ENCODE results near the gene RRAGC. TPM values are rescaled to one million over a fixed set of nuclear protein-coding genes. Genes with fewer than 3 reads are reported as not detected.
"Not testable (repeated sequence)": the region's sequence is repeated elsewhere in the genome, so short reads cannot be mapped to it uniquely, and the experiment has no call there.

RRAGC gene
- total RNA-seq, 1 donor from 2014 or later, result 32.7 TPM

GRCh38 chr1:38814984-38815464, 44.5 kb downstream of the RRAGC start:
- TF ChIP-seq CTCF (IDR thresholded peaks at IDR 0.05), result no peak
- intact Hi-C loops (cut with DNase I), result loop anchor here (10.0 kb wide), 1 partner anchor 210 kb away; no protein-coding TSS in a partner anchor
- no peaks in the 10 kb centered on the region for H3K9me3 ChIP-seq
- H3K27ac ChIP-seq, result no peak overlapping the region
- H3K27me3 ChIP-seq, result peaks cover 65% of the 10 kb centered on the region
- H3K4me3 ChIP-seq, result no peak overlapping the region
- ATAC-seq, result no peak
- peaks cover 11% of the 10 kb centered on the region for H3K4me1 ChIP-seq
- no peak for DNase-seq
- no peaks in the 10 kb centered on the region for H3K36me3 ChIP-seq

GRCh38 chr1:38814444-38814983, 45.1 kb downstream of the RRAGC start:
- intact Hi-C loops (cut with DNase I), result loop anchor here (10.0 kb wide), 1 partner anchor 210 kb away; no protein-coding TSS in a partner anchor

GRCh38 chr1:38812981-38813380, 46.6 kb downstream of the RRAGC start:
- no peak for TF ChIP-seq CTCF (IDR thresholded peaks at IDR 0.05)
- intact Hi-C loops (cut with DNase I), result loop anchor here (10.0 kb wide), 1 partner anchor 208 kb away; no protein-coding TSS in a partner anchor
- peaks cover 47% of the 10 kb centered on the region for H3K27me3 ChIP-seq
- no peaks in the 10 kb centered on the region for H3K36me3 ChIP-seq
- ATAC-seq, result no peak
- H3K4me1 ChIP-seq, result peaks cover 3% of the 10 kb centered on the region
- H3K27ac ChIP-seq, result no peak overlapping the region
- H3K9me3 ChIP-seq, result no peaks in the 10 kb centered on the region
- DNase-seq, result no peak
- no peak overlapping the region for H3K4me3 ChIP-seq

More at GRCh38 chr1:38814444-38814983, 45.1 kb downstream of the RRAGC start:
- H3K27ac ChIP-seq, result no peak overlapping the region
- H3K36me3 ChIP-seq, result no peaks in the 10 kb centered on the region
- H3K4me3 ChIP-seq, result no peak overlapping the region
- no peaks in the 10 kb centered on the region for H3K9me3 ChIP-seq
- H3K4me1 ChIP-seq, result peaks cover 11% of the 10 kb centered on the region
- no peak for TF ChIP-seq CTCF (IDR thresholded peaks at IDR 0.05)
- DNase-seq, result no peak
- peaks cover 62% of the 10 kb centered on the region for H3K27me3 ChIP-seq
- no peak for ATAC-seq

- DNase-seq, H3K4me3 ChIP-seq, H3K4me1 ChIP-seq, H3K36me3 ChIP-seq, ATAC-seq, H3K9me3 ChIP-seq, H3K27ac ChIP-seq: not testable (repeated sequence)
- H3K27me3 ChIP-seq, result peaks cover 31% of the 10 kb centered on the region
- intact Hi-C loops (cut with DNase I), result loop anchor here (10.0 kb wide), 1 partner anchor 207 kb away; no protein-coding TSS in a partner anchor
Measured at GRCh38 chr1:38811466-38811865, 48.1 kb downstream of the RRAGC start.

- Histone ChIP-seq H3K4me3 (no peak overlapping the region), H3K4me1 (peaks cover 3% of the 10 kb centered on the region), H3K27me3 (peaks cover 42% of the 10 kb centered on the region), H3K27ac (no peak overlapping the region), H3K9me3 (no peaks in the 10 kb centered on the region), H3K36me3 (no peaks in the 10 kb centered on the region)
- DNase-seq (no peak), ATAC-seq (no peak)
- intact Hi-C loops (cut with DNase I), result no loop called here
- no peak for TF ChIP-seq CTCF (IDR thresholded peaks at IDR 0.05)
Measured at GRCh38 chr1:38806090-38806489, 53.5 kb downstream of the RRAGC start.

GRCh38 chr1:38805036-38805435, 54.5 kb downstream of the RRAGC start:
- no peak for TF ChIP-seq CTCF (IDR thresholded peaks at IDR 0.05)
- Histone ChIP-seq H3K27ac (no peak overlapping the region), H3K9me3 (no peaks in the 10 kb centered on the region), H3K4me1 (peaks cover 3% of the 10 kb centered on the region), H3K4me3 (no peak overlapping the region), H3K36me3 (no peaks in the 10 kb centered on the region), H3K27me3 (peaks cover 43% of the 10 kb centered on the region)
- no peak for DNase-seq
- intact Hi-C loops (cut with DNase I), result no loop called here
- no peak for ATAC-seq
